ENCODE data around the gene SPTBN1.
"Not testable (repeated sequence)": the region's sequence is repeated elsewhere in the genome, so short reads cannot be mapped to it uniquely, and the experiment has no call there.

SPTBN1 gene

DNA sequence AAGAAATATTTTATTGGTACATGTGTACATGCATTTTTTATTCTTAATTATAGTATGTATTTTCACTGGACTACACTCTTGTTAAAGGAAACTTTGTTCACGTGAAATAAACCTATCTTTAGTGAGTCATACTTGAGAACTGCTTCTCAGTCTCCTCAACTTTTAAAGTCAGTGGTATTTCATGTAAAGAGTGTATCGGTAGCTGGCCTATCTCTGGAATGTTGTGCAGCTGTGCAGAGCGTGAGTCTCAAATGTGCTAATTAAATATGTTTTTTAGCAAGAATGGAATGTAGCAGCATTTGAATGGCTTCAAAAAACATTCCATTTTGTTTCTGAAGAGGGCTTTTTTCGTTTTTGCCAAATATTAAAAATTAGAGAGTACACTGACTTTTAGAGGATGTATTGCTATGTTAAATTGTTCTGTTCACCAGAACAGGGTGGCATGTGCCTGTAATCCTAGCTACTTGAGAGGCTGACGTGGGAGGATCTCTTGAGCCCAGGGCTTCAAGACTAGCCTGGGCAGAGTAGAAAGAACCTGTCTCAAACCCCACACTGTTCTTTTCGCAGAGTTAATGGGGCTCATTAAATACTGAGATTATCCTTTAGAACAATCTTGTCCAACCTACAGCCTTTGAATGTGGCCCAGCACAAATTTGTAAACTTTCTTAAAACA lies 14.3 kb downstream of the SPTBN1 start:
- peak; percentile 68 to 69 for DNase-seq (ENCODE audit: low read depth in 2 of 2)

GRCh38 chr2:54471221-54471711 lies 15.1 kb downstream of the SPTBN1 start:
- DNase-seq (ENCODE audit: low read depth in 2 of 2): peak; percentile 77

- DNase-seq (ENCODE audit: low read depth in 2 of 2): no peak
Measured at GRCh38 chr2:54473851-54474250, 17.7 kb downstream of the SPTBN1 start.

DNA sequence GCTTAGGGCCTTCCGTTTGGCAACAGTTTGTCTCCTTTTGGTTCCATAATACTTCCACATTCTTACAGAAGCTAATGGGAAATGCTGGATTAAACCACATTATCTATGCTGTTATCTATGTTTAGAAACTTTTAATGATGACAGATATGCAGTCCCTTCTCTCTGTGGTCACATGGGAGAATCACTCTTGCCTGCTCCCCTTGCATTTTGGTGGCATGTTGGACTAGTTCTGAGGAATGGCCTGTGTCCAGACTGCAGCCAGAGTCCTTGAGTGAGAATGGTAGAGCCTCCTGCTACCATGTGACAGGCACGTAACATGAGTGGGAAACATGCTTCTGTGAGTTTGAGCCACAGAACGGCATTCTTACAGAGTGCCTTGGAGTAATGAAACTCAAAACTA lies 19.2 kb downstream of the SPTBN1 start:
- no peak for DNase-seq (ENCODE audit: low read depth in 2 of 2)

DNA sequence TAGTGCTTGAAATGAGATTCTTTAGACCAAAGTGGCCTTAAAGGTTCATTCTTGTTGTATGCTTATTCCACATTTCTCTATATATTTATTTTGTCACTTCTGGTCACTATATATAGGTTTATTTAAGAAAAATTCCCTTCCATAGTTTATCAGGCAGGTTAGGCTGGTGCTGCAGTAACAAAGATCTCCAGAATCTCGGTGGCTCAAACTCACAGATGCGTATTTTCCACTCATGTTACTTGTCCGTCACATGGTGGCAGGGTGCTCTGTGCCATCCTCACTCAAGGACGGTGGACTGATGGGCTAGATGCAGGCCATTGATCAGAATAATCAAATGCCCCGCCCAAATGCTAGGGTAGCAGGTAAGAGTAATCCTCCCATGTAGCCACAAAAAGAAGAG lies 19.8 kb downstream of the SPTBN1 start:
- no peak for DNase-seq (ENCODE audit: low read depth in 2 of 2)

DNA sequence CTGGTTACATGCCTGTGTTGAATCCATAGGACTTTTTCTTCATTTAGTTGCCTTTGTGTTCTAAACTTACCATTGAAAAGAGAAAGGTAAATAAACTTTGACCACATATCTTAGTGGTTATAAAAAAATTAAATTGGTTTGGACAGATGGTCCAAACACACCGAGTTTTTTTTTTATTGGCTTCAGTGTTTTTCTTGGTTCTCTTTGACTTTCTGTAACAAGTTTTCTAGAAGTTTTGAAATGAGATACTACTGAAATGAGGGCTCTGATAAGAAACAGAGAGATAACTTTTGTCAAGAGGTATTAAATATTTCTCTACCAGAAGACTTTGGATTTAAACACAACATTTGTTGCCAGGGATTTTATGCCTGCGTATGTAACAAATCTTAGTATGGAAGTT lies 20.7 kb downstream of the SPTBN1 start:
- no peak for DNase-seq (ENCODE audit: low read depth in 2 of 2)

- no peak for DNase-seq (ENCODE audit: low read depth in 2 of 2)
Measured at GRCh38 chr2:54477896-54478295, 21.8 kb downstream of the SPTBN1 start.

DNA sequence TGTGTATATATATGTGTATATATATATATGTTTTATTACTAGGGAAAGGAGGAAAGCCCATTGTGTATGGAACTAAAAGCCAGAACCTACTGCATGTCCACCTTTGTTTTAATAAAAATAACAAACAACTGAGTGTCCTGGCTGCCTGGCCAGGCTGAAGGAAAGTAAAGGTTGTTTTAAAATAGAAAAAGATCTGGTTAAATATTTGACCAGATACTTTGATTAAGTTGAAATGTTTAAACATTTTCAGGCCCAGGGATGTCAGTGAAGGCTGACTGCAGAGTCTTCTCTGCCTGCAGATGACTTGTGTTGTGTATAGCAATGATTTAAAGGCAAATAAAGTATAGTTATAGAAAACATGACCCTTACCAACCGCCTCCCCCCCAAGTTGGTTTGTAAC lies 22.8 kb downstream of the SPTBN1 start:
- no peak for DNase-seq (ENCODE audit: low read depth in 2 of 2)

- no peak for DNase-seq (ENCODE audit: low read depth in 2 of 2)
Measured at GRCh38 chr2:54479424-54479823, 23.3 kb downstream of the SPTBN1 start.

DNA sequence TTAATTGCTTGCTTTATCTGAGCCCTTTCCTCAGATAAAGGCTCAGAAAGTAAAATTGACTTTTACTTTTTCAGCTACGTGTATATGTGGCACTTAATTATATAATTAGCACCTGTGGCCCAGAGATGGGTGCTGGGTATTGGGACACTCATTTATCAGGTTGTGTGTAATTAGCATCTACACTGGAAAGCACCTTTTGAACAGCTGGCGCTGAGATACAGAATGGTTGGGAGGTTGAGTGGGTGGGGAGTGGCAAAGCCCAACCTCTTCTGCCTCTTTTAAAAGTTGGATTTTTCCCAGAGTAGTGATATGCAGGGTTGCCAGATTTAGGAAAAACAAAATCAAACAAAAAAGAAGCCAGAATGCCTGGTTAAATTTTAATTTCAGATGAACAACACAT lies 23.9 kb downstream of the SPTBN1 start:
- DNase-seq (ENCODE audit: low read depth in 2 of 2): no peak

- DNase-seq (ENCODE audit: low read depth in 2 of 2): no peak
Measured at GRCh38 chr2:54481686-54482085, 25.6 kb downstream of the SPTBN1 start.

- DNase-seq (ENCODE audit: low read depth in 2 of 2): peak in 1 of 2 experiments; percentile 38
Measured at GRCh38 chr2:54482715-54483114, 26.6 kb downstream of the SPTBN1 start.

- DNase-seq (ENCODE audit: low read depth in 2 of 2): no peak
Measured at GRCh38 chr2:54483426-54483825, 27.3 kb downstream of the SPTBN1 start.

DNA sequence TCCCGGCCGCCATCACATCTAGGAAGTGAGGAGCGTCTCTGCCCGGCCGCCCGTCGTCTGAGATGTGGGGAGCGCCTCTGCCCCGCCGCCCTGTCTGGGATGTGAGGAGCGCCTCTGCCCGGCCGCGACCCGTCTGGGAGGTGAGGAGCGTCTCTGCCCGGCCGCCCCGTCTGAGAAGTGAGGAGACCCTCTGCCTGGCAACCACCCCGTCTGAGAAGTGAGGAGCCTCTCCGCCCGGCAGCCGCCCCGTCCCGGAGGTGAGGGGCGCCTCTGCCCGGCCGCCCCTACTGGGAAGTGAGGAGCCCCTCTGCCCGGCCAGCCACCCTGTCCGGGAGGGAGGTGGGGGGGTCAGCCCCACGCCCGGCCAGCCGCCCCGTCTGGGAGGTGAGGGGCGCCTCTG lies 29.6 kb downstream of the SPTBN1 start:
- DNase-seq (ENCODE audit: low read depth in 2 of 2): not testable (repeated sequence)

- DNase-seq (ENCODE audit: low read depth in 2 of 2): no peak
Measured at GRCh38 chr2:54486766-54487165, 30.6 kb downstream of the SPTBN1 start.

DNA sequence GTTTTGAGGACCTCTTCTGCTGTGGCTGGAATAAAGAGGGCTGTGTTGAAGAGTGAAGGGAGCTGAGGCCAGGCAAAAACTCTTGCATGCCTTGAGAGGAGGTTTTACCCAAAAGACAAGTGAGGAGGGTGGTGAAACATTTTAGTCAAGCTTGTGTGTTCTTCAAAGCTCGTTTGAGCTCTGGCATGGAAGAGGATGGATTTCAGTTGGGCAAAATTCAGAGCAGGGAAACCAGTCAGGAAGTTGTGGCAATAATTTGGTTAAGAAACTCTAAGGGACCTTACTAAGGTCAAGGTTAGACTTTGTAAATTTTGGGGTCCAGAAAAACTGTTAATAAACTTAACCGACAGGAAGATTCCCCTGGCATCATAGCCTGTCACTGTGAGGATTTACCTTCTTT lies 34.7 kb downstream of the SPTBN1 start:
- DNase-seq (ENCODE audit: low read depth in 2 of 2): no peak

DNA sequence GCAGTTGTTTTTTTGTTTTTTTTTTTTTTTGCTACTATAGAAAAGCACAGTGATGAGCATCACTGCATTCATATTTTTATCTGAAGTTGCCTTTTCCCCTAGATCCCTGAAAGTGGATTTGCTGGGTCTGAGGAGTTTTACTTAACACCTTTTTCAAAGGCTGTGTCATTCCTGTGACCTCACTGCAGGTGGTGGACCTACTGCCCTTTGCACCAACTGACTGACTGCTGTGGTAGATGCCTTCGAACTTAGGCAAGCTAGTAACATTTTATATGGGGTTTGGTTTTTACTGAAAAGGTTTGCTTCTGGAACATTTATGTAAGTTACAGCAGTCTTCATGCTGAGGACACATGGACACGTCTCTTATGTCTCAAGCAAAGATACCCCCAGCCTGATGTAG lies 36.2 kb downstream of the SPTBN1 start:
- no peak for DNase-seq (ENCODE audit: low read depth in 2 of 2)

GRCh38 chr2:54494087-54494486 lies 38.0 kb downstream of the SPTBN1 start:
- no peak for DNase-seq (ENCODE audit: low read depth in 2 of 2)

GRCh38 chr2:54496920-54497319 lies 40.8 kb downstream of the SPTBN1 start:
- DNase-seq (ENCODE audit: low read depth in 2 of 2): no peak

DNA sequence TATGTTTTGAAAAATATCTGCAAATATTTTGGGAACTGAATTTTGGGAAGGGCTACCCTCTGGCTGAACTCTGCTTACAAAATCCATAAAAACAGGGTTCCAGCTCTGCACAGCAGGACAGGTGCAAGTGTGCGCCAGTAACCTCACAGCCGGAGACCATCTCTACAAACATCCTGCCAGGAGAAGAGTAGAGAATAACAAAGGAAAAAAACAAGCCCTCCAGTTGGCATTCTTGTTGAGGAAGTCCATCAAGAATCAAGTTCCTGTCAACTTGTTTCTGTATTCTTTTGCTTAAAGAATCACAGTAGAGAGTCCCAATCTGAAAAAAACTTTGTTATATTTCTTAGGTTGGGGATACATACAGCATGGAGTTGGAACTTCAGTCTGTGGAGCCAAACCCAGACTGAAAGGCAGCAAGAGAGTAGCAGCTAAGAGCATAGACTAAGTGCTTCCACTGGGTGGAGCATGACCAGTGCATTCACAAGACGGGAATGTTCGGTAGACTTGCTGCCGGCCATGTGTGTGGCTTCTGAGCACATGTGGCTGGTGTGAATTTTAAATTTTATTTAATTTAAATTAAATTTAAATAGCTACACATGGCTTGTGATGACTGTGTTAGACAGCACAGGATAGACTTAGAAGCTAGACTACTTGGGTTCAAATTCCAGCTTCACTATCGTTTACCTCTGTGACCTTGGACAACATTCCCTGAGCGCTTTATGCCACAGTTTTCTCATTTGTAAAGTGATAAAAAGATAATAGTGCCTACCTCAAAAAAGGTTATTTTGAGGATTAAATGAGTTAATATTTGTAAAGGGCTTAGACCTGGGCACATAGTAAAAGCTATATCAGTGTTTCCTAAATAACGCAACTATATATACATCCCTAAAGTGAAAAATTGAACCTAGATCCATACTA lies 41.9 kb downstream of the SPTBN1 start:
- no peak for DNase-seq (ENCODE audit: low read depth in 2 of 2)

DNA sequence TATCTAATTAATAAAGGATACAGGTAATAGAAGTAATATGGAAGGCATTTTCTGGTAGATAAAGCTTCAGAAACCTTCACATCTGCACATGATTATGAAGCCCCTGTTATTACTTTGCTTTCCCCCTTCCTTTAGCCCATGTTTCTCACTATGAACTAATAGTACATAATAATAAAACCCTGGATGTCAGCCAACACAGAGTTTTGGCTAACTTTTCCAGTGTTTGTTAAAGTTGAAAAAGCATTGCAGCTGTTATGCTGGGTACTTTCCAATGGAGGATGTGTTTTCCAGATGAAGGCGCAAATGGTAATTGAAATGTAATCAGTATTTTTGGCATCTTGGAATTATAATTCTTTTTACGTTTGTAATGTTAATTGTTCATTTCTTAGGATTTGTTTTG lies 43.5 kb downstream of the SPTBN1 start:
- peak; percentile 61 for DNase-seq (ENCODE audit: low read depth in 2 of 2)

DNA sequence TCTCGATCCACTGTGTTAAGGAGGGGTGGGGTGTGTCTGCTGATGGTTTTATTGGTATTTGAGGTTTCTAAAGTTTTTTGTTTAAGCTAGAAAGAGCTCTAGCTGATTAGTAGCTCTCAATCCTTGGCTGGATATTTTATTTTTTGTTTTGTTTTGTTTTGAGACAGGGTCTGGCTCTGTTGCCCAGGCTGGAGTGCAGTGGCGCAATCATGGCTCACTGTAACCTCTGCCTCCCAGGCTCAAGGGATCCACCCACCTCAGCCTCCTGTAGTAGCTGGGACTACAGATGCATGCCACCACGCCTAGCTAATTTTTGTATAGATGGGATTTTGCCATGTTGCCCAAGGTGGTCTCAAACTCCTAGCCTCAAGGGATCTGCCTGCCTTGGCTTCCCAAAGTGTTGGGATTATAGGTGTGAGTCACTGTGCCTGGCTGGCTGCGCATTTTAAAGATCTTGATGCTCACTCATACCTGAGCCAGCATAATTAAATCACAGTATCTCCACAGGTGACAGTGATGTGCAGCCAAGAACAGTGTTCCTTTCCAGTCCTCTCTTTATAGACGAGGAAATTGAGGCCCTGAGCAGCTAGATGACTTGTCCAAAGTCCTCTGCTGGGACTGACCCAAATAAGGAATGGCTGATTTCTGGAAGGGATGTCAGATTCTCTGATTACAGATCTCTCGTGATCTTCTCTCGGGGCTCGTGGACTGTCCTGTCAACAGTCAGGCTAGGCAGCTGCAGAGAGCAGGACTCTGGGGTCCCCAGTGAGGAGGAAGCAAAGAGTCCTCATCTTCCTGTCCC lies 44.5 kb downstream of the SPTBN1 start:
- DNase-seq (ENCODE audit: low read depth in 2 of 2): no peak
